HG03064 (cell line): ENCODE results near the gene BACE2.
"Not testable (repeated sequence)": the region's sequence is repeated elsewhere in the genome, so short reads cannot be mapped to it uniquely, and the experiment has no call there.

Experiments
- ATAC-seq: cut with Tn5 transposase; IDR thresholded peaks from one replicate; pipeline ENCODE4 v1.9.1; 2021; ENCODE audit warnings: low read depth; ENCODE audit not compliant: unreplicated experiment

Gene BACE2

DNA sequence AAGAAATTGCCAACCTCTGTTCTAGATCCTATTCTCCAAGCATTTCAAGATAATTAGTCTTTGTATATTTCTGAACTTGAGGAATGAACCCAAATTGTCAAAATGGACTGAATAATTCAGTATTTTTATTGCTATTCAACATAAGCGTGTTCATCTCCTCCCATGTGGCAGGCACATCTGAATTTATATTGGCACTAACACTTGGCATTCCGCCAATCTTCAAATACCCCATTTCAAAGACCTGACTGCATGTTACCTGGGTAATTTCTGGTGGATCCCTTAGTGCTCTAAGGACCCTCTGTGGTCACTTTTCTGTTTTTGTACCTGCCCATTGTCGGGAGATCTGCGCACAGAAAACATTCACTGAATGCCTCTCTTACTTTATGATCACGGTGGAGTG, 66.6 kb downstream of the BACE2 start:
- ATAC-seq = no peak

DNA sequence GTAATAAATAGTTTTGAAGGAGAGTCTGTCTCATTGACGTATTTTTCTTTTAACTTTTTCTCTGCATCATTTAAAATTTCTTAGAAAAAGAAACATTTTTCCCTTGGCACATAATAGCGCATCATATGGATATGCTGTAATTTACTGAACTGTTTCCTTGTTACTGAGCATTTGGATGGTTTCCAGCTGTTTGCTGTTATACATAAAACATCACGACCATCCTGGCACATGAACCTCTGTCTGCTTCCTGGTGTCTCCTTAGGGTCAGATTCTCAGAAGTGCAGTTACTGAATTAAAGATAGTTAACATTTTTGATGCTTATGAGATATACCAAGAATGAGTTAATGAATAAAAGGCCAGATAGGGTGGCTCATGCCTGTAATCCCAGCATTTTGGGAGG, 67.2 kb downstream of the BACE2 start:
- no peak for ATAC-seq

DNA sequence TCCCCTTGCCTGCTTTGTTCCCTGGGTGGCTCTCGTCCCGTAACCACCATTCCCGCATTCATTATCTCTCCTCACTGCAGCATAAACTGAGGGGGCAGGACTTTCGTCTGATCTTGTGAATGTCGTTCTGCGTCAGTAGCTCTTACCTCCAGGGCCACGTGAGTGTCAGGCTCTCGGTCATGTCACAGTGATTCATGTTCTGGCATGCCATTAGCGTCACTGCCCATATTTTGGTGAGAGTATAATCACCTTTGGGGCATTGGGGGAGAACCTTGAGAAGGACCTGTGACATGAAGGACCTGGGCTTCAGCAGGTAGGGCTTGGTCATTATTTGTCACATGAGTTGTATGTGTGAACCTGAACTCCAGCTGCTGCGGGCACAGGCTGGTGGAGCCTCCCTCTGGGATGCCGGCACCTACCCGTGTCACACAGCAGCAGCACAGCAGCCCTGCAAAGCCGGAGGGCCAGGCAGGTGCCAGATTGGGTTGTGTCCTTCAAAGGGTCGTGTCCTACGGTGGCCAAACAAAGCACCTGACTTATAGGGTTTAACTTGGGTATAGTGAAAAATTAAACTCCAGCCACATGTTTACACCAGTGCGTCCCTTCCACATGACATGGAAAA, 68.5 kb downstream of the BACE2 start:
- no peak for ATAC-seq

DNA sequence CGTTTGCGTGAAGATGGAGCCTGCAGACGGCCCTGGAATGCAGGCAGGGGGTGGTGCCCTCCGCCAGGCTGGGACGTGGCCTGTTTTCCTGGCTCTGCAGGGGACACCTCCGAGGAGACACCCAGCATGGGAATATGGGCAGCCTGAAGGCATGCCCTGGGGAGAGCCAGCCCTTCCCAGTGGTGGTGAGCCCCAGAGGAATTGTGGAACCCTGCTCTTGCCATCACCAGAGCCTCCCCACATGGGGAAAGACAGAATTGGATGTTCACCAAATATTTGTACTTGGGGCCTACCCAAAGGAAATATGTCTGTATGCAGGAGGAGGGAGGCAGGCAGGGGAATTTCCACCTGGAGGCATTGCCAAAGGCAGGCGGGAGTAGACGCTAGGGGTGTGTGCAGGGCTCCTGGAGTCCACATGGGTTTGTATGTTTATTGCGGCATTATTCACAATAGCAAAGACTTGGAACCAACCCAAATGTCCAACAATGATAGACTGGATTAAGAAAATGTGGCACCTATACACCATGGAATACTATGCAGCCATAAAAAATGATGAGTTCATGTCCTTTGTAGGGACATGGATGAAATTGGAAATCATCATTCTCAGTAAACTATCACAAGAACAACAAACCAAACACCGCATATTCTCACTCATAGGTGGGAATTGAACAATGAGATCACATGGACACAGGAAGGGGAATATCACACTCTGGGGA, 70.3 kb downstream of the BACE2 start:
- not testable (repeated sequence) for ATAC-seq

DNA sequence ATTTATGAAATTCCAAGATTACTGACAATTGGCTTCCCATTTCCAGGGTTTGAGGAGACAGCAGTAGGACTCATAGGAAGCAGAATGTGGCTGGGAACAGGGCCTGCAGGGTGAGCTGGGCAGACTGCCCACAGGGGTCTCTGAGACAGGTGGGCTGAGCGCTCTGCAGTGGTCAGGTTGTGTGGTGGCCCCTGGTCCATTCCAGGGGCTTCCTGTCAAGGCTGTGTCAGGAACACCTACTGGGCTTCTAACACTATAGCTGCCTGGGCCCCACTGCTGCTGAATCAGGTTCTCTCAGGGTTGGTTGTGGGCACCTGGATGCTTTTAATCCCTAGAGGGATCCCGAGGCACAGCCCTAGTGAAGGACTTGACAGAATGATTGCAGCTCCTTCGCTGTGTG, 72.1 kb downstream of the BACE2 start:
- ATAC-seq = no peak

DNA sequence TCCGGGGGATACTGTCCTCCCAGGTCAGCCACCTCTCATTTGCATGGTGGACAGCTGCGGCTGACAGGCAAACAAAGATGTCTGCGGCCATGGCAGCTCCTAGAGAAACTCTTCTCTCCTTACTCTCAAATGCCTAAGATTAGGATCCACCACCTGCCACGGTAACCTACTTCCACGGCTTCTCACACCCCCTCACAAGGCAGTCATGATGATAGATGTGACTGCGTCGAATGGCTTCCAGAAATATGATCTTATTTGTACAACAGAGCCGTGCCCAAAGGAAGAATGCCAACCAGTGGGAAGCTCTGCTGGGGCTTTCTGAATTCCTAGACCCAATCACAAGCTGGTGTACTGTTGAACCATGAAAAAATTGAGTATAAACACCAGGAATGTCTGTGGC, 73.4 kb downstream of the BACE2 start:
- ATAC-seq = no peak

DNA sequence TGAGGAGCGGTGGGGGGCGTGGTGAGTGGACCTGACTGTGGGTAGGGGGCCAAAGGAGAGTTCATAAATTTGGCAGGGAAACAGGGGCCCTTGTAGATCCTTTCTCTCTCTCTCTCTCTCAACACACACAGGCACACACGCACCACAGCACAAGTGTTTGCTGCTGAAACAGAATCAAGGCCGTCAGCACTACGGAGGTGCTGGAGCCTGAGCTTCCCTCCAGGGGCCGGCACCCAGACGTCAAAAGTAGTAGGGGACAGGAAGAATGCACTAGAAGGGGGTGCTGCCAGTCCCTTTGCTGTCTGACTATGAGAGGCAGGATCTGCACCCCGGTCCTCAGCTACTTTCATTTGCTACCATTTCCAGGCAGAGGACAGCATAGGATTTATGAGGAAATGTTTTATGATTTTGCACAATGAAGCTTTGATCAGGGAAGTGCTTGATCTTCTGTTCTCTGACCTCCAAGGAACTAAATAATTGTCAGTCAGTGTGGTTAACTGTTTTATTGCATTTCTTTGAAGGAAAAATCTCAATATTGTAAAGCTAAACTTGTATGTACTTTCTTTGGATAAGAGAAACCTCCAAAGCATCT, 74.4 kb downstream of the BACE2 start:
- no peak for ATAC-seq

DNA sequence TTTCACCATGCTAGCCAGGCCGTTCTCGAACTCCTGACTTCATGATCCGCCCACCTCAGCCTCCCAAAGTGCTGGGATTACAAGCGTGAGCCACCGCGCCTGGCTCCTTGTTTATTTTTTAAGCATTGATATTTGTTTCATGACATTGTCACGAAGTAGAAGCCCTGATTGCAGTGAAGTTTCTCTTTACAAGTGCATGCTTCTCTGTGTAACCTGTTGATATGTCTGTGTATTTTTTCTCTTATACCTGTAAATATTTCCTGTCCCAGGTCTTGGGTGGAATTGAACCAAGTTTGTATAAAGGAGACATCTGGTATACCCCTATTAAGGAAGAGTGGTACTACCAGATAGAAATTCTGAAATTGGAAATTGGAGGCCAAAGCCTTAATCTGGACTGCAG, 75.1 kb downstream of the BACE2 start:
- no peak for ATAC-seq

DNA sequence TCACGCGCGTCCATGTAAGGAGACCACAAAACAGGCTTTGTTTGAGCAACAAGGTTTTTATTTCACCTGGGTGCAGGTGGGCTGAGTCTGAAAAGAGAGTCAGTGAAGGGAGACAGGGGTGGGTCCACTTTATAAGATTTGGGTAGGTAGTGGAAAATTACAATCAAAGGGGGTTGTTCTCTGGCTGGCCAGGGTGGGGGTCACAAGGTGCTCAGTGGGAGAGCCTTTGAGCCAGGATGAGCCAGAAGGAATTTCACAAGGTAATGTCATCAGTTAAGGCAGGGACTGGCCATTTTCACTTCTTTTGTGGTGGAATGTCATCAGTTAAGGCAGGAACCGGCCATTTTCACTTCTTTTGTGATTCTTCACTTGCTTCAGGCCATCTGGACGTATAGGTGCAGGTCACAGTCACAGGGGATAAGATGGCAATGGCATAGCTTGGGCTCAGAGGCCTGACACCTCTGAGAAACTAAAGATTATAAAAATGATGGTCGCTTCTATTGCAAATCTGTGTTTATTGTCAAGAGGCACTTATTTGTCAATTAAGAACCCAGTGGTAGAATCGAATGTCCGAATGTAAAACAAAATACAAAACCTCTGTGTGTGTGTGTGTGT, 76.4 kb downstream of the BACE2 start:
- not testable (repeated sequence) for ATAC-seq

DNA sequence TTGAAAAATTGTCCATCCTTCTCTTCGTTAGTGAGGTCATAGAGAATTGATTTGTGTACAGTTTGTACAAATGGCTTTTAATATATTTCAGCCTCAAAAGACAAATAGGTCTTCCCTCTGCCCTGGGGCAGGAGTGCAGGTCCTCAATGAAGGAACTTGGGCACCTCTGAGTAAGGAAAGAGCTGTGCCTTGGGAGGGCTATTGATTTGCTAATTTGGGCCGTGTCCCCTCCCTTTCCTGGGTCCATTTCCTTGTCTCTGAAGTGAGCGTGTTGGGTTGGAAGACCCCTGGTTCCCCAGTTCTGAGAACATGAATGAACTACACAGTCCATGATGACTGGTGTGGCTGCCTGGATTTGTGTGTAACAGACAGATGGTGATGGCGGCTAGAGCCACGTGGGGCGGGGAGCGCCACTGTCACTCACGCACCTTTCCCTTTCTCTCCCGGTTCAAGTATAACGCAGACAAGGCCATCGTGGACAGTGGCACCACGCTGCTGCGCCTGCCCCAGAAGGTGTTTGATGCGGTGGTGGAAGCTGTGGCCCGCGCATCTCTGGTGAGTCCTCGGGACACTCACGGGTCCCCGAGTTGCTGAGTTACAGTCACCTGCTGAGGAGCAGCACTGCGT, 77.7 kb downstream of the BACE2 start:
- no peak for ATAC-seq

DNA sequence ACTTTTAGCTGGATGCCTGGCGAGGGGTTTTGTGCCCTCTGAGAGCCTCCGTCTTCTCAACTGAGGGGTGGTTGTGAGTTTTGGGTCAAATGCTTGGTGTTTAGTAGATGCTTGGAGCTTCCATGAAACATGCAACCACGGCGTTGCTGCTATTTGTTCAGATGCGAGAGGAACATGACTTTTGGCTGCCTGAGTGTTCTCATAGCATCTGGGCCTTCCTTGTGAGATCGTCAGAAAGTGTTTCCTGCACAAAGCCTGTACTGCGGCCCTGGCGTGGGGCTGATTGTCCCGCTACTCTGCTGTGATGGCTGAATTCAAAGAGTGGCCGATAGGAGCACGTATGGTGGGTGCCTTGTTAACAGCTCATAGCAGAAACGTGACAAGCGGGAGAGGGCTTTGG, 78.8 kb downstream of the BACE2 start:
- no peak for ATAC-seq

DNA sequence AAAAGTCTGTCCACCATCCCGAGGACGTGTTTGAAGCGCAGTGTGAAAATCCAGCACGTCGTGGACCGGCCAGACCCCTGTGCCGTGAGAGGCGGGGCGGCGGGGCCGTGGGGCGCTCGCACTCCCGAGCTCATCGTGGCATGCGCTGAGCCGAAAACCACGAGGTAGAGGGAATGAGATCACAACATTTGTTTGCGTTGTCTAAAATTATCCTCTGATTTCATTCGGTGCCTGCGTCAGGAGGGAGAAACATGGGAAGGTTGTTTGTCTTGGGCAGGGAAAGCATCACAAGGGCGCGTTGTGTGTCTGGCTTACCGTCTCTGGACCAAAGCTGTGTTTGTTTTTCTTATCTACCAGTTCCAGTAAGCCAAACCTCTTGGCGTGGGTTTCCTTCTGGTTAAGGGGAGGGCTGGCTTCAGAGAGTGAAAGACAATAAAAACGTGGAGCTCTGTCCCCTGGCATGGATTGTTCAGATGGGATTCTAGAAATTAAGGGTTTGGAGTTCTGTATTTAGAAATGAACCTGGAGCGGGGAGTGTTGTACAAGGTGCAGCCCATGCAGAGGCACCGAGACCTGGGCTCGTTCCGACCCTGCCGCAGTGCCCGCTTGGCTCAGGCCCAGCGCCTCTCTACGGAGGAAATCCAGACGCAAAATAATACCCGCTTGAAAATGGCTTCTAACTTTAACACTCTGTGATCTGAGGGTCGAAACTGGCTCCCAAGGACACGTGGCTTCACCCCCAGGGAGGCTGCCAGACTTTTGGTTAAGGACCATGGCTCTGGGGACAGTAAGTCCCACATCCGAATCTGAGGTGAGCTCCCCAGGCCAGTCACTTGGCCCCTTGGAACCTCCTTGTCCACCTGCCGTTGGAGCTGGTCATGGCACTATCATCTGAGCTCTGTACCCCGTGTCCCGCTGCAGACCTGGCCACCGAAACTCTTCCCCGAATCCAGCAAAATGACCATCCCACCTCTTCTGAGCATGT, 79.9 kb downstream of the BACE2 start:
- no peak for ATAC-seq

DNA sequence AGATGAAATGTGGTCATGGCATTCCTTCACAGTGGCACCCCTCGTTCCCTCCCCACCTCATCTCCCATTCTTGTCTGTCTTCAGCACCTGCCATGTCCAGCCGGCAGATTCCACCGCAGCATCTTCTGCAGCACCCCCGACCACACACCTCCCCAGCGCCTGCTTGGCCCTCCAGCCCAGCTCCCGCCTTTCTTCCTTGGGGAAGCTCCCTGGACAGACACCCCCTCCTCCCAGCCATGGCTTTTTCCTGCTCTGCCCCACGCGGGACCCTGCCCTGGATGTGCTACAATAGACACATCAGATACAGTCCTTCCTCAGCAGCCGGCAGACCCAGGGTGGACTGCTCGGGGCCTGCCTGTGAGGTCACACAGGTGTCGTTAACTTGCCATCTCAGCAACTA, 81.5 kb downstream of the BACE2 start:
- no peak for ATAC-seq

DNA sequence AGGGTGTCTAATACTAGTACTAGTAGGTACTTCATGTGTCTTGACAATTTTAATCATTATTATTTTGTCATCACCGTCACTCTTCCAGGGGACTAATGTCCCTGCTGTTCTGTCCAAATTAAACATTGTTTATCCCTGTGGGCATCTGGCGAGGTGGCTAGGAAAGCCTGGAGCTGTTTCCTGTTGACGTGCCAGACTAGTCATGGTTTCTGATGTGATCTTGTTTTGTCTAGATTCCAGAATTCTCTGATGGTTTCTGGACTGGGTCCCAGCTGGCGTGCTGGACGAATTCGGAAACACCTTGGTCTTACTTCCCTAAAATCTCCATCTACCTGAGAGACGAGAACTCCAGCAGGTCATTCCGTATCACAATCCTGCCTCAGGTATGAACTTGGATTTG, 82.6 kb downstream of the BACE2 start:
- ATAC-seq = no peak

DNA sequence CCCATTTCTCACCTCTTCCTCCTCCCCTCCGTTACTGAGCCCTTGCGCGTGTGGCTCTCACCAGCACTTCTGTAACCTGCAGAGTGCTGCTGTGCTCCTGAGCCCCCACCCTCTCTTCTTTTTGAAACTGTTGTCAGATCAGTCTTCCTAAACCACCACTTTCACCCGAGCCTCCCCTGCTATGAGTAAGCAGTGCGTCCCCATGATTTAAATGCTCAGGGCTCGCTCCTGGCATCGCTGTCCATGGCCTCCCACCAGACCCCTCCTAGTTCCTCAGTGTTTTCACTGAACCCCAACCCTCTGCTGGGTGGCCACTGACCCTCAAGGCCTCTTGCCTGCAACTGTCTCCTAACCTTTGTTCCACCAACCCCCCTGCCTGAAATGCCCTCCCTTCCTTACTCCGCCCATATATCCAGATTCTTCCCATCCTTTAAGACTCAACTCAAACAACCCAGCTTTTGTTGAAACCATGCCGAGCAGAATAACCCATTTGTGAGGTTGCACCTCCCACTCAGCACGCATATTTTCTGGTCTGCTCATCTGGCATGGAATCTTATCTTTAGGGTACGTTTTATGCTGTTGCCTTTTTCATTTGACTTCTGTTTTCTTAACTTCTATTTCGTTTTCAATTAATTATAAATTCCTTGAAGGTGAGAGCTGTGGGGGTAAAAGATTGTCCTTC, 84.1 kb downstream of the BACE2 start:
- no peak for ATAC-seq

DNA sequence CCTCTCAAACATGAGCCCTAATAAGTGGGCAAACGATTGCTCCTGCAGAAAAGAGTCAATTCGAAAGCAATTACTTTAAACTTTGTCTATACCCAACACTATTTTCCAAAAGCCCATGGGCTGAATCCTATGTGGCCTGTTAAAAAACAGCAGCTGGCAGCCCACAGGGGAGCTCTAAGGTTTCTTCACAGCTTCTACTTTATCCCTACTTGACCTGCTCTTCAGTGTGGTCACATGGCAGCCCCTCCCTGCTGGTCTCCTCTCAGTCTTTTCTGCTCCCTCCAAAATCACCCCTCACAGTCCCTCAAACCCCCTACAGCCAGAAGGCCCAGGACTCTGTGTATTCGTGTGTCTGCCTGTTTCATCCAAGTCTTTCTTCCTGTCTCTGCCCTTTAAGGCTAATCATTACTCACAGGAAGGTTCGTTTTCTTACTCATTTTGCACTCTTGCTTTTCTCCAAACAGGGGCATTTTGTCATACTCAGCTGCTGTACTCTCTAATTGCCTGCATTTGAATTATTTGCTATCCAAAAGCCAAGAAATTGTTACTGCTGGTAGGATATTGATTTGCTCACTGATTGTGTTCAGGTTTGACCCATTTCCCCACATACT, 86.2 kb downstream of the BACE2 start:
- ATAC-seq = no peak

DNA sequence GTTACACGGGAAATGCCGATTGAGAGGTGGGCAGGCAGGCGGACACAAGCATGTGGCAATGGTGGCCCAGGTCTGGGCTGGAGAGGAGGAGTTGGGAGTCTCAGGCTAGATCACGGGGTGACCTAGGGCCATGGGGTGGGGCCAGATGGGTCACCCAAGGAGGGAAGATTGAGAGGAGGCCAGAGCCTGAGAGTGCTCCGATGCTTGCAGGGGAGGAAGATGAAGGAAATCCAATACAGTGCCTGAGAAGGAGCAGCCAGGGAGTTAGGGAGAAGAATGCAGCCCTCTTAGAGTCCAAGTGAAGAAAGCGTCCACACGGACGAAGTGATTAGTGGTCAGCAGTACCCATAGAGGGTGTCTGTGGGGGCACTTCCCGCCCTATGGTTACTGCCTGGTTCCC, 87.2 kb downstream of the BACE2 start:
- no peak for ATAC-seq

DNA sequence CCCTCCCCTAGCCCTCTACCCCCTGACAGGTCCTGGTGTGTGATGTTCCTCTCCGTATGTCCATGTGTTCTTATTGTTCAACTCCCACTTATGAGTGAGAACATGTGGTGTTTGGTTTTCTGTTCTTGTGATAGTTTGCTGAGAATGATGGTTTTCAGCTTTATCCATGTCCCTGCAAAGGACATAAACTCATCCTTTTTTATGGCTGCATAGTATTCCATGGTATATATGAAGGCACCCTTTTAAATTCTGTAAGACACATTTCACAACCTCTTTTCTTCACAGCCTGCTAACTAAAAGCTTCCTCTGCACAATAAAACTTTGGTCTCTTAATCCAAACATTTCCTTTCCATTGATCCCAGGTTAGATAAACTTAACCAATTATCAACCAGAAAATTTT, 88.3 kb downstream of the BACE2 start:
- ATAC-seq = not testable (repeated sequence)
